Measurements from ENCODE around the gene DNM1. TPM values are rescaled to one million over a fixed set of nuclear protein-coding genes. Genes with fewer than 3 reads are reported as not detected.

Gene DNM1
- polyA plus RNA-seq, 1 of the 3 experiments (the other 2 are of a cell fraction): 35.7 TPM

DNA sequence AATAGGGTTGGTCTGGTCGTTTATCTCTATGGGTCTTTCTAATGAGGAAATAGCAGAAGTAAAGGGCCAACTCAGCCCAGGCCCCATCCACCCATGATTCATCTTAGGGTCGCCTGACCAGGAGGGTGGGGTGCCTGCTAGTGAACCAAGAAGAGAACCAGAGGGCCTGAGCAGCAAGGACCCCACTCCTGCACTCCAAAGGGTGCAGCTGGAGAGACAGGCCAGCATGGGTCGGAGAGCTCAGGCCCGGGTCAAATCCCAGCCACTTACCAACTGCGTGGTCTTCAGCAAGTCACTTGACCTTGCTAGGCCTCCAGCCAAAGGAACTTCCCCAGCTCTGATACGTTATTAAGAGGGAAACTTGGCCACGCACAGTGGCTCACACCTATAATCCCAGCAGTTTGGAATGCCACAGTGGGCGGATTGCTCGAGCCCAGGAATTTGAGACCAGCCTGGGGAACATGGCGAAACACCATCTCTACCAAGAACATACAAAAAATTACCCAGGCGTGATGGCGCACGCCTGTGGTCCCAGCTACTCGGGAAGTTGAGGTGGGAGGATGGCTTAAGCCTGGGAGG, 38.8 kb upstream of the DNM1 start (continued):
- TF ChIP-seq, protein P1, sequence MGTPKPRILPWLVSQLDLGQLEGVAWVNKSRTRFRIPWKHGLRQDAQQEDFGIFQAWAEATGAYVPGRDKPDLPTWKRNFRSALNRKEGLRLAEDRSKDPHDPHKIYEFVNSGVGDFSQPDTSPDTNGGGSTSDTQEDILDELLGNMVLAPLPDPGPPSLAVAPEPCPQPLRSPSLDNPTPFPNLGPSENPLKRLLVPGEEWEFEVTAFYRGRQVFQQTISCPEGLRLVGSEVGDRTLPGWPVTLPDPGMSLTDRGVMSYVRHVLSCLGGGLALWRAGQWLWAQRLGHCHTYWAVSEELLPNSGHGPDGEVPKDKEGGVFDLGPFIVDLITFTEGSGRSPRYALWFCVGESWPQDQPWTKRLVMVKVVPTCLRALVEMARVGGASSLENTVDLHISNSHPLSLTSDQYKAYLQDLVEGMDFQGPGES (IDR thresholded peaks at IDR 0.05; ENCODE audit: low read depth, low read length): no peak
- no peak for TF ChIP-seq ELF1 (IDR thresholded peaks at IDR 0.05)
- TF ChIP-seq SIN3A (IDR thresholded peaks at IDR 0.05; ENCODE audit: borderline replicate concordance, low read depth, low read length): no peak
- no peak for TF ChIP-seq TCF12 (IDR thresholded peaks at IDR 0.05)
- TF ChIP-seq FOXM1 (IDR thresholded peaks at IDR 0.05; ENCODE audit: low read depth): no peak

DNA sequence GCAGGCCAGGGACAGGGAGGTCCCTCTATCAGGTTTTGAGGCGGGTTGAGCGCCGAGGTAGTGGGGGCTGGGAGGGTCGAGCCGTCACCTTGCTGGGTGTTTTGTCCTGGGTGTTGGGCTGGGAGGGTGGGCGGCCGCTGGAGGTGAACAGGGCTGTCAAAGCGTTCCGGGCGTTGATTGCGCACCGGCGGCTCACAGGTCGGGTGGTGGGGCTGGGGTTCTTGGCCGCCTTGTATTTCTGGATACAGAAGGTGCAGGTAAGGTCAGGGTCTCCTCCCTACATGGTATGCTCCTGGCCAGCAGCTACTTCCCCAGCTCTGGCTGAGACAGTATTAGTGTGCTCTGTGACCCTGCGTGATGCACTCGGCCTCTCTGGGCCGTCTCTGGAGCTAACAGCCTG, 37.0 kb upstream of the DNM1 start:
- H3K27me3 ChIP-seq (ENCODE audit: insufficient read depth): no peaks in the 10 kb centered on the region
- no peak overlapping the region for H3K4me3 ChIP-seq (ENCODE audit: low read depth in 2 of 2, low read length in 1 of 2)
- peaks cover 2% of the 10 kb centered on the region for H3K79me2 ChIP-seq (ENCODE audit: insufficient read depth)
- no peaks in the 10 kb centered on the region for H3K9me3 ChIP-seq
- peaks cover 6% of the 10 kb centered on the region for H3F3A ChIP-seq (replicated peaks; ENCODE audit: insufficient read depth)
- H3K9ac ChIP-seq: no peak overlapping the region
- CTCF ChIA-PET: no interaction called here
- TF ChIP-seq ELF1 (IDR thresholded peaks at IDR 0.05): no peak
- TF ChIP-seq RXRA (IDR thresholded peaks at IDR 0.05; ENCODE audit: borderline replicate concordance, low read depth): no peak
- no peak for TF ChIP-seq EZH2phosphoT487 (IDR thresholded peaks at IDR 0.05; ENCODE audit: borderline replicate concordance, low read depth)
- no peak for TF ChIP-seq FOXM1 (IDR thresholded peaks at IDR 0.05; ENCODE audit: low read depth)
- no peak for TF ChIP-seq MEF2A (IDR thresholded peaks at IDR 0.05; ENCODE audit: borderline replicate concordance, low read depth)
- H3K4me2 ChIP-seq: no peak overlapping the region
- H4K20me1 ChIP-seq (ENCODE audit: insufficient read depth): no peaks in the 10 kb centered on the region
- WGBS (ENCODE audit: low lambda C conversion rate): 97% methylated on average over 15 of the region's 18 CpGs
- H3K27ac ChIP-seq (ENCODE audit: low read depth in 2 of 2, low read length in 1 of 2): no peak overlapping the region
- H3K36me3 ChIP-seq (replicated peaks in 1 of 2; ENCODE audit: control insufficient read depth in 1 of 2, insufficient read depth in 2 of 2, low read length in 1 of 2): peaks cover 6 to 61% of the 10 kb centered on the region in 2 experiments
- H2AFZ ChIP-seq (ENCODE audit: low read depth): no peak overlapping the region
- POLR2A ChIA-PET: no interaction called here
- H3K4me1 ChIP-seq (ENCODE audit: control insufficient read depth in 1 of 2, insufficient read depth in 2 of 2, low read depth in 1 of 2, low read length in 1 of 2): peaks cover 0 to 2% of the 10 kb centered on the region in 2 experiments; a peak in 2 of 4 replicates
- no peaks in the 10 kb centered on the region for H3K9me2 ChIP-seq
- DNase-seq: no peak

DNA sequence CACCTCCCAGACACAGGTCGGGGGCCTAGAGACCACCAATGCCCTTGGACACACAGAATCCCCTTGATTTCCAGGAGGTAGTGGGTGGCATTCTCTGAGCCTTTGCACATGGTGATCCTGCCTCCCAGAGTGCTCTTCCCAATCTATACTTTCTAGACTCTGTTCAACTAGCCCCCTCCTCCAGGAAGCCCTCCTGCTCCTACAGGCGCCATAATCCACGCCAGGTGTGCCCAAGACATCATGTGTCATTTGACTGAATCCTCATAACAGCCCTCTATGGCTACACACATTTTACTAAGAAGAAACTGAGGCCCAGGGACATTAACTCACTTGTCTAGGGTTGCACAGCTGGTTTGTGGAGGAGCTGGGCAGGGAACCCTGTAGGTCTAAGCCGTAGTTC, 36.0 kb upstream of the DNM1 start:
- ChIA-PET POLR2A (no interaction called here), CTCF (no interaction called here)
- H3K4me3 ChIP-seq (ENCODE audit: low read depth in 2 of 2, low read length in 1 of 2): no peak overlapping the region
- H3K27me3 ChIP-seq (ENCODE audit: insufficient read depth): no peaks in the 10 kb centered on the region
- H4K20me1 ChIP-seq (ENCODE audit: insufficient read depth): no peaks in the 10 kb centered on the region
- H3K9me3 ChIP-seq: no peaks in the 10 kb centered on the region
- no peak overlapping the region for H3K9ac ChIP-seq
- peaks cover 8 to 58% of the 10 kb centered on the region in 2 experiments for H3K36me3 ChIP-seq (replicated peaks in 1 of 2; ENCODE audit: control insufficient read depth in 1 of 2, insufficient read depth in 2 of 2, low read length in 1 of 2)
- no peaks in the 10 kb centered on the region for H3K9me2 ChIP-seq
- H3K4me1 ChIP-seq (ENCODE audit: control insufficient read depth in 1 of 2, insufficient read depth in 2 of 2, low read depth in 1 of 2, low read length in 1 of 2): no peaks in the 10 kb centered on the region; a peak in 1 of 4 replicates
- H3F3A ChIP-seq (replicated peaks; ENCODE audit: insufficient read depth): peaks cover 6% of the 10 kb centered on the region
- no peak for DNase-seq
- no peak overlapping the region for H2AFZ ChIP-seq (ENCODE audit: low read depth)
- H3K79me2 ChIP-seq (ENCODE audit: insufficient read depth): no peaks in the 10 kb centered on the region; the same call in none of the 2 replicates
- no peak overlapping the region for H3K4me2 ChIP-seq
- H3K27ac ChIP-seq (ENCODE audit: low read depth in 2 of 2, low read length in 1 of 2): no peak overlapping the region
- WGBS (ENCODE audit: low lambda C conversion rate): 100% methylated on average over 2 of the region's 4 CpGs
- TF ChIP-seq SMC3 (IDR thresholded peaks at IDR 0.05; ENCODE audit: low read depth, low read length) (no peak), JUND (IDR thresholded peaks at IDR 0.05) (no peak), CHD2 (IDR thresholded peaks at IDR 0.05; ENCODE audit: low read length, partially characterized antibody) (no peak), YY1 (IDR thresholded peaks at IDR 0.05; ENCODE audit: low read depth) (no peak), FOXM1 (IDR thresholded peaks at IDR 0.05; ENCODE audit: low read depth) (no peak), FOSL2 (IDR thresholded peaks at IDR 0.05; ENCODE audit: borderline replicate concordance, low read depth) (no peak), REST (IDR thresholded peaks at IDR 0.05; ENCODE audit: low read depth, low read length) (no peak), ELF1 (IDR thresholded peaks at IDR 0.05) (no peak), NRF1 (IDR thresholded peaks at IDR 0.05; ENCODE audit: low read depth, low read length) (no peak), EZH2phosphoT487 (IDR thresholded peaks at IDR 0.05; ENCODE audit: borderline replicate concordance, low read depth) (no peak), TEAD4 (IDR thresholded peaks at IDR 0.05; ENCODE audit: borderline replicate concordance, insufficient read depth) (no peak)
- TF ChIP-seq, protein P2, sequence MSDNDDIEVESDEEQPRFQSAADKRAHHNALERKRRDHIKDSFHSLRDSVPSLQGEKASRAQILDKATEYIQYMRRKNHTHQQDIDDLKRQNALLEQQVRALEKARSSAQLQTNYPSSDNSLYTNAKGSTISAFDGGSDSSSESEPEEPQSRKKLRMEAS (IDR thresholded peaks at IDR 0.05; ENCODE audit: low read depth): no peak
- TF ChIP-seq, protein P3, sequence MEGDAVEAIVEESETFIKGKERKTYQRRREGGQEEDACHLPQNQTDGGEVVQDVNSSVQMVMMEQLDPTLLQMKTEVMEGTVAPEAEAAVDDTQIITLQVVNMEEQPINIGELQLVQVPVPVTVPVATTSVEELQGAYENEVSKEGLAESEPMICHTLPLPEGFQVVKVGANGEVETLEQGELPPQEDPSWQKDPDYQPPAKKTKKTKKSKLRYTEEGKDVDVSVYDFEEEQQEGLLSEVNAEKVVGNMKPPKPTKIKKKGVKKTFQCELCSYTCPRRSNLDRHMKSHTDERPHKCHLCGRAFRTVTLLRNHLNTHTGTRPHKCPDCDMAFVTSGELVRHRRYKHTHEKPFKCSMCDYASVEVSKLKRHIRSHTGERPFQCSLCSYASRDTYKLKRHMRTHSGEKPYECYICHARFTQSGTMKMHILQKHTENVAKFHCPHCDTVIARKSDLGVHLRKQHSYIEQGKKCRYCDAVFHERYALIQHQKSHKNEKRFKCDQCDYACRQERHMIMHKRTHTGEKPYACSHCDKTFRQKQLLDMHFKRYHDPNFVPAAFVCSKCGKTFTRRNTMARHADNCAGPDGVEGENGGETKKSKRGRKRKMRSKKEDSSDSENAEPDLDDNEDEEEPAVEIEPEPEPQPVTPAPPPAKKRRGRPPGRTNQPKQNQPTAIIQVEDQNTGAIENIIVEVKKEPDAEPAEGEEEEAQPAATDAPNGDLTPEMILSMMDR (IDR thresholded peaks at IDR 0.05): no peak

Measured in SK-N-SH (cell line).